Stimulated activated naive CD4-positive, alpha-beta T cell (primary cell): ENCODE results near the gene RAD51B.
"Not testable (repeated sequence)": the region's sequence is repeated elsewhere in the genome, so short reads cannot be mapped to it uniquely, and the experiment has no call there.

ENCODE experiments used
- DNase-seq, 6 experiments: peaks; one replicate each; lab custom pipeline; 2025; lab: John Stamatoyannopoulos, UW

The RAD51B gene

GRCh38 chr14:68211886-68212285 lies 392.3 kb downstream of the RAD51B start:
- no peak for DNase-seq

- DNase-seq = no peak
These were observed 392.8 kb downstream of the RAD51B start for GRCh38 chr14:68212361-68212760.

- no peak for DNase-seq
These were observed 394.9 kb downstream of the RAD51B start for GRCh38 chr14:68214431-68214830.

GRCh38 chr14:68215629-68216028 lies 396.1 kb downstream of the RAD51B start:
- DNase-seq = no peak

GRCh38 chr14:68216079-68216478 lies 396.5 kb downstream of the RAD51B start:
- DNase-seq = no peak

- no peak for DNase-seq
These were observed 397.4 kb downstream of the RAD51B start for GRCh38 chr14:68216957-68217356.

GRCh38 chr14:68217791-68218340 lies 398.3 kb downstream of the RAD51B start:
- DNase-seq = no peak

GRCh38 chr14:68219407-68219806 lies 399.8 kb downstream of the RAD51B start:
- no peak for DNase-seq

- DNase-seq = not testable (repeated sequence)
These were observed 401.5 kb downstream of the RAD51B start for GRCh38 chr14:68221046-68221445.

- no peak for DNase-seq
These were observed 402.6 kb downstream of the RAD51B start for GRCh38 chr14:68222154-68222553.

- DNase-seq = no peak
These were observed 403.1 kb downstream of the RAD51B start for GRCh38 chr14:68222726-68223125.

GRCh38 chr14:68223631-68224030 lies 404.1 kb downstream of the RAD51B start:
- DNase-seq = no peak

GRCh38 chr14:68225321-68225720 lies 405.7 kb downstream of the RAD51B start:
- no peak for DNase-seq

- no peak for DNase-seq
These were observed 406.9 kb downstream of the RAD51B start for GRCh38 chr14:68226523-68226922.

- no peak for DNase-seq
These were observed 409.1 kb downstream of the RAD51B start for GRCh38 chr14:68228656-68229055.

GRCh38 chr14:68229423-68230100 lies 410.0 kb downstream of the RAD51B start:
- DNase-seq = no peak

- no peak for DNase-seq
These were observed 410.8 kb downstream of the RAD51B start for GRCh38 chr14:68230202-68230949.

GRCh38 chr14:68230950-68231717 lies 411.6 kb downstream of the RAD51B start:
- no peak for DNase-seq

GRCh38 chr14:68231898-68232297 lies 412.3 kb downstream of the RAD51B start:
- DNase-seq = no peak

- no peak for DNase-seq
These were observed 412.9 kb downstream of the RAD51B start for GRCh38 chr14:68232300-68233055.

GRCh38 chr14:68233101-68233784 lies 413.7 kb downstream of the RAD51B start:
- no peak for DNase-seq
